Epithelial cell of proximal tubule (primary cell): ENCODE results near the gene INSYN2B. TPM values are rescaled to one million over a fixed set of nuclear protein-coding genes. Genes with fewer than 3 reads are reported as not detected.

Source experiments
- DNase-seq: peaks from one replicate; pipeline ENCODE4 v3.0.0-alpha.2; 2011; ENCODE audit warnings: low read depth
- H3K4me3 ChIP-seq: 2 replicates; pipeline ENCODE4 v1.5.1; 2011; ENCODE audit warnings: low read depth, mild to moderate bottlenecking, low read length
- total RNA-seq: library from RNA; depleted of rRNA; stranded (reverse); fragments of >200 nt; gene quantifications from 2 replicates; pipeline ENCODE4 v1.2.3, GENCODE V29; 2015
- TF ChIP-seq, protein P1 (sequence below): conservative IDR thresholded peaks from 2 replicates; pipeline ENCODE4 v1.5.1; 2012; ENCODE audit warnings: low read depth, mild to moderate bottlenecking, low read length

INSYN2B gene
- total RNA-seq, result 1.7 and 2.0 TPM in 2 replicates

DNA sequence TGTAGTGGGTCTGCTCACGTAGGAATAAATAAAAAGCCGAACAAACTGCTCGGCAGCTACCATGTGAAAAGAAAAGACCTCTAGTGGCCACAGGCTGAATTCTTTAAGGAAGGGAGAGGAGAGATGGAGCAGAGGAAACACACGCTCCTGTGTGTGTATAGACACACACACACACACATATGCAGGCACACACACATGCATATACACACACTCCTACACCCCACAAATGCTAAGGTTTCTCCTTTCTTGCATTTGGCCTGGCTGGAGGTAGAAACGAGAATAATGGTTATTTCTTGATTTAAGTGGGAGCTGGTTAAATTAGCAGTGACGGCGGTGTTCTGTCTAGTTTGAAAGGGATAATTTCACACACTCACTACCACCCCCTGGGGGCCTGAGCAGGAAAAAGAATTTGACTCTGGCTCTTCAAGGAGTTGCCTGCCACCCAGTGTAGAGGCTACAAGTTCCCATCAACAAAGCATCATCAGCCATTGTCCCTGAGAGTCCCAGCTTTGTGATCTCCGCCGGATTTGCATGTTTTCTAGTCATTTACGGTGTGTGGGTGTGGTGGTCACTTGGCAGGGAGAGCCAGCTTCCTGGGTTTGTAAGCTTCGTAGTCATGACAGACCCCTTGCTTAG is at the start of gene INSYN2B:
Gene INSYN2B, minus strand, starts transcription at position 78 of the 636 bp plus-strand sequence. CDS start 96,597 bp downstream, outside the sequence.
- DNase-seq, result peak; percentile 70

DNA sequence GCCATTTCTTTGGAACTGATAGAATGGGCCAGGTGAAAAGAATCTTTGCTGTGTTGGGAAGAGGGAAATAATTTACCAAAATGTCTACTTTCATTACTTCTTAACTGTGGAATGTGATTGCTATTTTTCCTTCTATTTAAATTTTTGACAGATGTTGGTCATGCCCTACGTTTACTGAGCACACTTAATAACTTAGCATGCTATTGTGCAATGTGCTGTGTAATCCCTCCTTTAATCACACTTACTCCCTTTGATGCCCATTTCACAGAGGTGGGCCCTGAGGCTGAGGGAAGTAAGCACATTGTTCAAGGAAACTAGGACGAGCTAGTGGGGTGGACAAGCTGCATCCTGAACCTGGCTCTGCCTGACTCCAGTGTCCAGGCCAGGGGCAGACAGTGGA is 47.8 kb upstream of the INSYN2B start:
- H3K4me3 ChIP-seq, result no peak overlapping the region
- TF ChIP-seq, protein P1, sequence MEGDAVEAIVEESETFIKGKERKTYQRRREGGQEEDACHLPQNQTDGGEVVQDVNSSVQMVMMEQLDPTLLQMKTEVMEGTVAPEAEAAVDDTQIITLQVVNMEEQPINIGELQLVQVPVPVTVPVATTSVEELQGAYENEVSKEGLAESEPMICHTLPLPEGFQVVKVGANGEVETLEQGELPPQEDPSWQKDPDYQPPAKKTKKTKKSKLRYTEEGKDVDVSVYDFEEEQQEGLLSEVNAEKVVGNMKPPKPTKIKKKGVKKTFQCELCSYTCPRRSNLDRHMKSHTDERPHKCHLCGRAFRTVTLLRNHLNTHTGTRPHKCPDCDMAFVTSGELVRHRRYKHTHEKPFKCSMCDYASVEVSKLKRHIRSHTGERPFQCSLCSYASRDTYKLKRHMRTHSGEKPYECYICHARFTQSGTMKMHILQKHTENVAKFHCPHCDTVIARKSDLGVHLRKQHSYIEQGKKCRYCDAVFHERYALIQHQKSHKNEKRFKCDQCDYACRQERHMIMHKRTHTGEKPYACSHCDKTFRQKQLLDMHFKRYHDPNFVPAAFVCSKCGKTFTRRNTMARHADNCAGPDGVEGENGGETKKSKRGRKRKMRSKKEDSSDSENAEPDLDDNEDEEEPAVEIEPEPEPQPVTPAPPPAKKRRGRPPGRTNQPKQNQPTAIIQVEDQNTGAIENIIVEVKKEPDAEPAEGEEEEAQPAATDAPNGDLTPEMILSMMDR, result no peak
- no peak for DNase-seq

More for the DNA sequence above, at the start of gene INSYN2B:
- H3K4me3 ChIP-seq, result peak within 1 kb of the TSS; percentile 56
- TF ChIP-seq, protein P1, result peak; percentile 73

DNA sequence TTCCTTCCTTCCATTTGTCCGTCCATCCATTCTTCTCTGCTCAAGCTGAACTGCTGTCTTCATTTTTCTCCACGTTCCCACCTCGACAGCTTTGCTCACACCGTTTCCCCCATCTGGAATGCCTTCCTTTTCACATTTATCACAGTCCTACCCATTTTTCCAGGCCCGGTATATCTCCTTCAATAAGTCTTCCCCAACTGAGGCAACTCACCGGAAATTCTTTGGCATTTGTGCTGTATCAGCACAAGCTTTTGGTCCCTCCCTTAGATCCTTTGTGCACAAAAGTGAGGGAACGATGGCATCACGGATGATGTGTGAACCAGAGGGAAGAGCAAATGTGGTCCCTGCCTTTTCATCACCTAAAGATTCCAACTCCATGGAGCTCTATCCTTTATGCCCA is 45.6 kb upstream of the INSYN2B start:
- H3K4me3 ChIP-seq, result no peak overlapping the region
- TF ChIP-seq, protein P1, result no peak
- no peak for DNase-seq

DNA sequence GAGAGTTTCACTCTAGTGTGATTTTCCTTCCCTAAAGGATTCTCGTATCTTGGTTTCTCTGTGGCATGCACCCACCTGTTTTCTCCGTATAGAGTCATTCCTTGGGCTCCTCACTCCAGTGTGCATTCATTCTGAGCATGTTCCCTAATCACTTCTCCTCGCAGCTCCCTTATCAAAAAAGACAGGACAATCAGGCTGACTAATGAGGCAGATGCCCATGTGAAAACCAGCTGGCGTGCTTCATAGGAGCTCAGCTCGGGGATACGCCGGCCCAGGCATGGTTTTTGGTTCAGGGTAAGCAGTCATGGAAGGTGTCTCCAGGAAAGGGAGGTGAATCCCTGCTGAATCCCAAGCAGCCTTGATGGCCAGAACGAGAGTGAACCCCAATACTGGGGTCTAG is 41.2 kb upstream of the INSYN2B start:
- no peak for DNase-seq
- TF ChIP-seq, protein P1, result no peak
- H3K4me3 ChIP-seq, result no peak overlapping the region

DNA sequence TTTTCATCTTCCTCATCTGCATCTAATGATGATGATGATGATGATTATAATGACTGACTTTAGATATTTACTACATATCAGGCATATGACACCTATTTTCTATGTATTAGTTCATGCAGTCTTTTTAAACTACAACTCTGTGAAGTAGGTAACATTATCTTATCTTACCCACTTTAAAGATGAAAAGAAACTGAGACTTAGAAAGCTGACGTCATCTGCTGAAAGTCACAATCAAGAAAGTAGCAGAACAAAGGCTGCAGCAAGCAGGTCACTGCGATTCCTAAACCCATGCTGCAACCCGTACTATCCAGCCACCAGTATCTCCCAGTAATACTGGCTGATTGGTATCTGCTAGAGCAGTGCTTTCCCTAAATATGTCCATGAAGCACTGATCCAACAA is 40.1 kb upstream of the INSYN2B start:
- TF ChIP-seq, protein P1, result no peak
- no peak overlapping the region for H3K4me3 ChIP-seq
- DNase-seq, result no peak

DNA sequence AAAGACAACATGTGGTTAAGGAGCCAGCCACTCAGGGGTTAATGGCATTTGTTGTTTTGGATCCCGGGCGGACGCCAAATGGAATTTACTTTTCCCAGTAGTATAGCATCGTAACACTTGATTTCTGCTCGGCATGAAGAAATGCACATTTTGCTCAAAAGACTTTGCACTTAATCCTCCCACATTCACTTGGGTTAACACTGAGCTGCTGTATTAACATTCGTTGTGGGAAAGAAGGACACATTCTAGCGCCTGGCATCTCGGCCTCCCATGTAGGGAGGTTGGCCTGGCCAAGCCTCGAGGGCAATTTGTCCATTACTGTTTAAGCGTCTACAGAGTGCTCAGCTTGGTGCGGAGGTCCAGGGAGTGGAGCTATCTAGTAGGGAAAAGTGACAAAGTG is 32.3 kb upstream of the INSYN2B start:
- H3K4me3 ChIP-seq, result no peak overlapping the region
- TF ChIP-seq, protein P1, result no peak
- DNase-seq, result no peak

DNA sequence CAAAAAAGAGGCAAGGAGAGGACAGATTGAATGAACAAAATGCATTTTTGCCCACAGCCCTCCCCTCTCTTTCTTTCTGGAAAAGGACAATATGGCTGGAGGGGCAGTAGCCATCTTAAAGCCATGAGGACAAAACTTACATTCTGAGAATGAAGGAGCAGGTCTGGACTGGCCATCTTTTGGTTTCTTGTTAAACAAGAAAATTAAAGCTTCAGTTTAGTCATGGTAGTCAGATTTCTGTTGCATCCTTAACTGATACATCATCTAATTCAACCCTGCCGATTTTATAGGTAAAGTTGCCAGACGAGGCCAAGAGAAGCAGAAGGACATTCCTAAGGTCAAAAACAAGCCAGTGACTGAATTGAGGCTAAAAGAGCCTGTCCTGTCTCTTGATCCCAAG is 31.5 kb upstream of the INSYN2B start:
- TF ChIP-seq, protein P1, result no peak
- no peak for DNase-seq
- H3K4me3 ChIP-seq, result no peak overlapping the region
